GM18951 (cell line): Measurements from ENCODE around the gene ASB2.

Experiments
- POLR2A ChIP-seq: IDR thresholded peaks from 4 replicates; pipeline ENCODE4 v1.6.1; 2011; ENCODE audit warnings: mild to moderate bottlenecking; ENCODE audit not compliant: insufficient read length, insufficient read depth; ENCODE audit errors: extremely low read depth
- in situ Hi-C: fragments of 300-500 bp; cut with MboI; formaldehyde crosslinking; loops from one replicate; pipeline ENCODE4 v1.12.0; 2022; ENCODE audit warnings: low sequenced_read_pairs, mixed read lengths, inconsistent platforms; ENCODE audit not compliant: unreplicated experiment

The ASB2 gene

GRCh38 chr14:93953739-93954515, 22.4 kb downstream of the ASB2 start:
- in situ Hi-C loops = no loop called here
- no peak for TF ChIP-seq POLR2A

GRCh38 chr14:93953263-93953662, 23.1 kb downstream of the ASB2 start:
- in situ Hi-C loops = no loop called here
- TF ChIP-seq POLR2A = no peak

GRCh38 chr14:93952829-93953228, 23.5 kb downstream of the ASB2 start:
- TF ChIP-seq POLR2A = no peak
- in situ Hi-C loops = no loop called here

GRCh38 chr14:93951635-93952540, 24.5 kb downstream of the ASB2 start:
- in situ Hi-C loops = no loop called here
- TF ChIP-seq POLR2A = no peak

- in situ Hi-C loops = no loop called here
- TF ChIP-seq POLR2A = no peak
Measured at GRCh38 chr14:93950948-93951634, 25.3 kb downstream of the ASB2 start.

- no peak for TF ChIP-seq POLR2A
- in situ Hi-C loops = no loop called here
Measured at GRCh38 chr14:93949511-93950075, 26.8 kb downstream of the ASB2 start.

DNA sequence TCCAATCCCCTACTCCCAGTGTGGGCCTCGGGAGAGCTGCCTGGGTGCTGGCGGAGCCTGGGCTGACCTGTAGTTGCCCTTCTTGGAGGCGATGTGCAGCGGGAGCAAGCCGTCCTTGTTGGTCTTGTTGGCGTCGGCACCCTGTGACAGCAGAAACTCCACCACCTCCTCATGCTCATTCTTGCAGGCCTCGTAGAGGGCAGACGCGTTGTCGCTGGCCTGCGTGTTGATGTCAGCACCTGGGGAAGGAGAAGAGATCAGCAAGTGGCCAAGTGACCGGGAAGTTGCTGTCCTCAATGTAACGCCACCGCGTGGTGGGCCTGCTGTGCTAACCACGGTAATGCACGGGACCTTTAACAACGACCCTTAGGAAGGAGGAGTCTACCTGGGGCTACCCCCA, 29.1 kb downstream of the ASB2 start:
- in situ Hi-C loops = no loop called here

GRCh38 chr14:93946541-93947090, 29.8 kb downstream of the ASB2 start:
- in situ Hi-C loops = no loop called here
- TF ChIP-seq POLR2A = no peak

More for the DNA sequence above, 29.1 kb downstream of the ASB2 start:
- no peak for TF ChIP-seq POLR2A

DNA sequence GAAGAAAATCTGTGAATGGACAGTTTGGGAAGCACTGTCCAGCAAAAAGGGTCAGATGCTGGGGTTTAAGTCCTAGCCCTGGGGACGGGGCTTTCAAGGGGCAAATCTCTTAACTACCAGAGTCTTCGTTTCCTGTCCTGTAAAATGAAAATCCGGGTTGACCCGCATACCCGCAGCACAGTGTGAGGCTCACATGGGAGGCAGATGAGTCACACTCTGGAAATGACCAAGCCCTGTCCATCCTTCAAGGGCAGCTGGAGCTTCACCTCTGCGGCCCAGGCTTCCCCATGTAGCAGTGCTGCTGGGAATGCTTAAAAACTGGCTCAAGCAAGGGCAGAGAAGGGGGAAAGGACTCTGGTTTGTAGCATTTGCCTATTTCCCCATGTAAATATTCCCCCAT, 30.3 kb downstream of the ASB2 start:
- no peak for TF ChIP-seq POLR2A
- in situ Hi-C loops = no loop called here

GRCh38 chr14:93945070-93945399, 31.3 kb downstream of the ASB2 start:
- in situ Hi-C loops = no loop called here
- TF ChIP-seq POLR2A = no peak

DNA sequence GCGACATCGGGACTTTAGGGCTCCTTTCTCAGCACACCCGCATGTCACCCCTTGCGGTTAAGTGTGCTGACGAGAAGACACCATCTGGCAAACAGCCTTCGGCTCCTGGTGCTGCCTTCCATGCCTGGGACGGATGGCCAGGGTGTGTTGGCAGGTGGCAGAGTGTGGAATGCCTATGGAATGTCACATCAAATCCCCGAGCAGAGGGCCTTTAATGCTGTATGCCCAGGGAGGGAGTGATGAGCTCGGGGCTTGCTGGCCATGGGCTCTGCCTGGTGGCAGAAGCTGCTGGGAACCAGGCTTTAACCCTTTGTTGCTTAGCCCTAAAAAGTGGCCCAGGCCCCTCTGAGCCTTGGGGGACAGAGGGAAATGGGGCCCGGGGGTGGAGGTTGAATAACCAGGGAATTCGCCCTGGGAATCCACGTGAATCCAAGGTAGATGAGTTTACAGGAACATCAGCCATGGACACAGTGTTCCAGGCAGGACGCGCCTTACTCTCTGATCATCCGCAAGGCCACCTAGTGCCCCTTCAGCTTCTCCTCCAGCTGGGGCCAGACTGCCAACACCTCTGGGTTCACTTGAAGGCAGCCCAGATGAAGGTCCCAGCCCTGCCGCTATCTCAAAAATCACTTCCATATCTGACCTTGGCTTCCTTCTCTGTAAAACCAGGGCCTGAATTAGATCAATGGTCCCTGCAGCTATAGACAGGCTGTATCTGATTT, 31.9 kb downstream of the ASB2 start:
- in situ Hi-C loops = loop anchor here (5.0 kb wide), 1 partner anchor 48 kb away; no protein-coding TSS in a partner anchor
- TF ChIP-seq POLR2A = no peak

GRCh38 chr14:93943930-93944329, 32.4 kb downstream of the ASB2 start:
- TF ChIP-seq POLR2A = no peak
- in situ Hi-C loops = loop anchor here (5.0 kb wide), 1 partner anchor 48 kb away; no protein-coding TSS in a partner anchor
